ENCODE results near the gene KPNA3. TPM values are rescaled to one million over a fixed set of nuclear protein-coding genes. Genes with fewer than 3 reads are reported as not detected.

KPNA3 gene
- total RNA-seq, 1 experiment from 2014 or later = 35.0 TPM

GRCh38 chr13:49829715-49830114 is 37.2 kb upstream of the KPNA3 start:
- H3K79me2 ChIP-seq (ENCODE audit: low read depth) = no peaks in the 10 kb centered on the region
- no peaks in the 10 kb centered on the region for H3K27me3 ChIP-seq (ENCODE audit: insufficient read depth, low read depth)
- H3K4me3 ChIP-seq = no peak overlapping the region
- BruUV-seq (replicated peaks) = no TSS peak
- no peaks in the 10 kb centered on the region for H3K9me3 ChIP-seq (ENCODE audit: insufficient read depth, low read depth)
- intact Hi-C loops (cut with micrococcal nuclease; ENCODE audit: unreplicated experiment) = loop anchor here (10.0 kb wide), 1 partner anchor 65 kb away; no protein-coding TSS in a partner anchor
- no peaks in the 10 kb centered on the region for H3K9me2 ChIP-seq (ENCODE audit: insufficient read depth)
- no peaks in the 10 kb centered on the region for H3K4me1 ChIP-seq (replicated peaks; ENCODE audit: insufficient read depth)
- ChIA-PET POLR2A (ENCODE audit: unreplicated experiment) (no interaction called here), CTCF (no interaction called here)
- DNase-seq = no peak
- H3K4me2 ChIP-seq = no peak overlapping the region
- H2AFZ ChIP-seq = no peak overlapping the region
- no peaks in the 10 kb centered on the region for H3K36me3 ChIP-seq (ENCODE audit: low read depth)
- H4K20me1 ChIP-seq (ENCODE audit: insufficient read depth) = no peaks in the 10 kb centered on the region
- no peak overlapping the region for H3K27ac ChIP-seq
- no peaks in the 10 kb centered on the region for H3F3A ChIP-seq (ENCODE audit: insufficient read depth, low read depth)
- no peak for TF ChIP-seq CTCF (conservative IDR thresholded peaks at IDR 0.05)
- no peak for TF ChIP-seq EZH2 (IDR thresholded peaks at IDR 0.05; ENCODE audit: low read depth)

GRCh38 chr13:49828453-49828852 is 36.0 kb upstream of the KPNA3 start:
- no peaks in the 10 kb centered on the region for H3K79me2 ChIP-seq (ENCODE audit: low read depth)
- POLR2A ChIA-PET (ENCODE audit: unreplicated experiment) = no interaction called here
- DNase-seq = peak in 1 of 2 experiments; percentile 49
- no peak overlapping the region for H3K4me3 ChIP-seq
- H3K27ac ChIP-seq = no peak overlapping the region
- no peaks in the 10 kb centered on the region for H3K9me2 ChIP-seq (ENCODE audit: insufficient read depth)
- no TSS peak for BruUV-seq (replicated peaks)
- H3K4me1 ChIP-seq (replicated peaks; ENCODE audit: insufficient read depth) = no peaks in the 10 kb centered on the region
- H3F3A ChIP-seq (ENCODE audit: insufficient read depth, low read depth) = no peaks in the 10 kb centered on the region
- no peaks in the 10 kb centered on the region for H3K36me3 ChIP-seq (ENCODE audit: low read depth)
- CTCF ChIA-PET = interaction anchor here (0.7 kb wide), 1 partner anchor 88 kb away, joined by 8 read pairs; no protein-coding TSS in a partner anchor
- no peak for TF ChIP-seq EZH2 (IDR thresholded peaks at IDR 0.05; ENCODE audit: low read depth)
- TF ChIP-seq CTCF (conservative IDR thresholded peaks at IDR 0.05) = no peak
- H3K4me2 ChIP-seq = no peak overlapping the region
- no peaks in the 10 kb centered on the region for H3K9me3 ChIP-seq (ENCODE audit: insufficient read depth, low read depth)
- H4K20me1 ChIP-seq (ENCODE audit: insufficient read depth) = no peaks in the 10 kb centered on the region
- intact Hi-C loops (cut with micrococcal nuclease; ENCODE audit: unreplicated experiment) = loop anchor here (10.0 kb wide), 1 partner anchor 64 kb away; no protein-coding TSS in a partner anchor
- no peaks in the 10 kb centered on the region for H3K27me3 ChIP-seq (ENCODE audit: insufficient read depth, low read depth)
- H2AFZ ChIP-seq = no peak overlapping the region

GRCh38 chr13:49827891-49828290 is 35.4 kb upstream of the KPNA3 start:
- H3K27me3 ChIP-seq (ENCODE audit: insufficient read depth, low read depth) = no peaks in the 10 kb centered on the region
- BruUV-seq (replicated peaks) = no TSS peak
- POLR2A ChIA-PET (ENCODE audit: unreplicated experiment) = no interaction called here
- no peak overlapping the region for H3K4me2 ChIP-seq
- H3K9me2 ChIP-seq (ENCODE audit: insufficient read depth) = no peaks in the 10 kb centered on the region
- intact Hi-C loops (cut with micrococcal nuclease; ENCODE audit: unreplicated experiment) = loop anchor here (10.0 kb wide), 1 partner anchor 63 kb away; no protein-coding TSS in a partner anchor
- TF ChIP-seq CTCF (conservative IDR thresholded peaks at IDR 0.05) (no peak), EZH2 (IDR thresholded peaks at IDR 0.05; ENCODE audit: low read depth) (no peak)
- no peaks in the 10 kb centered on the region for H3K9me3 ChIP-seq (ENCODE audit: insufficient read depth, low read depth)
- CTCF ChIA-PET = interaction anchor here (0.7 kb wide), 1 partner anchor 88 kb away, joined by 8 read pairs; no protein-coding TSS in a partner anchor
- no peaks in the 10 kb centered on the region for H3K36me3 ChIP-seq (ENCODE audit: low read depth)
- no peak for DNase-seq
- H4K20me1 ChIP-seq (ENCODE audit: insufficient read depth) = no peaks in the 10 kb centered on the region
- no peak overlapping the region for H2AFZ ChIP-seq
- no peak overlapping the region for H3K4me3 ChIP-seq
- H3F3A ChIP-seq (ENCODE audit: insufficient read depth, low read depth) = no peaks in the 10 kb centered on the region
- no peaks in the 10 kb centered on the region for H3K79me2 ChIP-seq (ENCODE audit: low read depth)
- no peak overlapping the region for H3K27ac ChIP-seq
- H3K4me1 ChIP-seq (replicated peaks; ENCODE audit: insufficient read depth) = no peaks in the 10 kb centered on the region
